Choroid plexus epithelial cell (primary cell): Measurements from ENCODE around the gene RAP1GAP.

ENCODE experiments used
- DNase-seq: peaks from one replicate; pipeline ENCODE4 v3.0.0-alpha.2; 2010; ENCODE audit warnings: low read depth
- H3K4me3 ChIP-seq: 2 replicates; pipeline ENCODE4 v1.5.1; 2011; ENCODE audit warnings: low read depth, mild to moderate bottlenecking, control low read depth, low read length, moderate library complexity
- CTCF ChIP-seq: conservative IDR thresholded peaks from 2 replicates; pipeline ENCODE4 v1.5.1; 2011; ENCODE audit warnings: low read depth, mild to moderate bottlenecking, control low read depth, inconsistent platforms, low read length, moderate library complexity

RAP1GAP gene

GRCh38 chr1:21619375-21619947 lies 49.7 kb downstream of the RAP1GAP start:
- DNase-seq: no peak
- TF ChIP-seq CTCF: no peak
- no peak overlapping the region for H3K4me3 ChIP-seq

- TF ChIP-seq CTCF: peak; percentile 13
- no peak for DNase-seq
- no peak overlapping the region for H3K4me3 ChIP-seq
Measured at GRCh38 chr1:21618561-21619374, 50.4 kb downstream of the RAP1GAP start.

- no peak overlapping the region for H3K4me3 ChIP-seq
- DNase-seq: no peak
- TF ChIP-seq CTCF: no peak
Measured at GRCh38 chr1:21618059-21618458, 51.1 kb downstream of the RAP1GAP start.

GRCh38 chr1:21617126-21617738 lies 51.9 kb downstream of the RAP1GAP start:
- no peak for TF ChIP-seq CTCF
- no peak overlapping the region for H3K4me3 ChIP-seq
- DNase-seq: no peak

- DNase-seq: no peak
- no peak overlapping the region for H3K4me3 ChIP-seq
- TF ChIP-seq CTCF: no peak
Measured at GRCh38 chr1:21616372-21616771, 52.8 kb downstream of the RAP1GAP start.

- TF ChIP-seq CTCF: no peak
- DNase-seq: no peak
- H3K4me3 ChIP-seq: no peak overlapping the region
Measured at GRCh38 chr1:21614419-21615115, 54.6 kb downstream of the RAP1GAP start.
